HCT116 (cell line): ENCODE measurements around the gene KCND3. TPM values are rescaled to one million over a fixed set of nuclear protein-coding genes. Genes with fewer than 3 reads are reported as not detected.

ENCODE experiments used
- ATAC-seq: fragments of 200-7000 bp; cut with Tn5 transposase; 2 replicates; pipeline ENCODE4 v1.9.1; 2020; ENCODE audit warnings: mild to moderate bottlenecking, moderate library complexity
- BruUV-seq: library from RNA; stranded (reverse); fragments of 400-500 nt; replicated peaks from 2 replicates; lab custom pipeline; 2021; lab: Mats Ljungman, UMichigan
- CTCF ChIA-PET: fragments of 300-600 bp; sonication (Branson Sonifier 250); formaldehyde crosslinking; loops from one replicate; lab custom pipeline; 2021; ENCODE audit warnings: antibody characterized with exemption; lab: Charles Lee
- POLR2A ChIA-PET: fragments of 300-600, 350-600 bp; sonication (Branson Sonifier 250); formaldehyde crosslinking; loops from one replicate; lab custom pipeline; 2021; ENCODE audit warnings: antibody characterized with exemption; lab: Charles Lee
- RAD21 ChIA-PET, 2 experiments: fragments of 300-600 bp; sonication (Branson Sonifier 250); formaldehyde crosslinking; loops; one replicate each; lab custom pipeline; 2023; ENCODE audit warnings: low total read pairs in 2 of 2; ENCODE audit not compliant: uncharacterized antibody in 2 of 2, unreplicated experiment in 2 of 2, low non-redundant PET in 1 of 2; lab: Charles Lee
- DNase-seq: peaks from one replicate; pipeline ENCODE4 v3.0.0-alpha.2; 2010; ENCODE audit warnings: low read depth, low spot score
- H2AFZ ChIP-seq: fragments of 200-600 bp; shearing (Covaris generic), sonication (generic); 2 replicates; pipeline ENCODE4 v1.6.1; 2017; ENCODE audit warnings: low read depth, mixed run types, mixed read lengths, antibody characterized with exemption, low read length; ENCODE audit not compliant: poor library complexity, severe bottlenecking
- H3K27ac ChIP-seq: 2 replicates; pipeline ENCODE4 v1.5.1; 2012; ENCODE audit warnings: low read depth, low read length
- H3K27me3 ChIP-seq: fragments of 200-600 bp; sonication (generic); 2 replicates; pipeline ENCODE4 v1.6.1; 2016; ENCODE audit warnings: mixed run types, low read length, mixed read lengths; ENCODE audit not compliant: insufficient read depth
- H3K36me3 ChIP-seq, 2 experiments: fragments of 200-500 bp in 1 of 2; fragments of 200-600 bp in 1 of 2; sonication (Bioruptor generic) in 1 of 2; sonication (generic) in 1 of 2; 2 replicates each; pipeline versions ENCODE4 v1.5.1 to v1.6.1; 2014 to 2016; ENCODE audit warnings: low read length in 2 of 2, inconsistent platforms in 1 of 2, mixed read lengths in 1 of 2, mixed run types in 1 of 2; ENCODE audit not compliant: insufficient read depth in 2 of 2, control insufficient read depth in 1 of 2
- H3K4me1 ChIP-seq, 2 experiments: fragments of 200-600 bp in 1 of 2; sonication (generic) in 1 of 2; 2 replicates each; pipeline versions ENCODE4 v1.5.1 to v1.6.1; 2012 to 2017; ENCODE audit warnings: low read length in 2 of 2, inconsistent platforms in 1 of 2, mild to moderate bottlenecking in 1 of 2, mixed read lengths in 1 of 2, mixed run types in 1 of 2, moderate library complexity in 1 of 2; ENCODE audit not compliant: insufficient read depth in 2 of 2, control insufficient read depth in 1 of 2
- H3K4me2 ChIP-seq: fragments of 200-600 bp; sonication (generic); 2 replicates; pipeline ENCODE4 v1.6.1; 2017; ENCODE audit warnings: mixed run types, low read length, mixed read lengths
- H3K4me3 ChIP-seq, 2 experiments: fragments of 200-600 bp in 1 of 2; sonication (generic) in 1 of 2; replicated peaks in 1 of 2; 2 replicates each; pipeline ENCODE4 v1.5.1; 2011 to 2016; ENCODE audit warnings: low read length in 2 of 2, control low read depth in 1 of 2, low read depth in 1 of 2, mild to moderate bottlenecking in 1 of 2, mixed read lengths in 1 of 2, mixed run types in 1 of 2
- H3K79me2 ChIP-seq: fragments of 200-600 bp; sonication (generic); 2 replicates; pipeline ENCODE4 v1.6.1; 2017; ENCODE audit warnings: mild to moderate bottlenecking, mixed run types, low read length, moderate library complexity, mixed read lengths; ENCODE audit not compliant: insufficient read depth
- H3K9ac ChIP-seq: fragments of 200-600 bp; sonication (generic); 2 replicates; pipeline ENCODE4 v1.6.1; 2016; ENCODE audit warnings: low read length, mixed read lengths
- H3K9me2 ChIP-seq: fragments of 200-600 bp; sonication (generic), shearing (Covaris generic); 2 replicates; pipeline ENCODE4 v1.6.1; 2017; ENCODE audit warnings: mixed run types, mild to moderate bottlenecking, moderate library complexity; ENCODE audit not compliant: insufficient read depth
- H3K9me3 ChIP-seq, 2 experiments: fragments of 200-500 bp in 1 of 2; fragments of 200-600 bp in 1 of 2; sonication (Bioruptor generic) in 1 of 2; sonication (generic) in 1 of 2; 2 replicates each; pipeline ENCODE4 v1.6.1; 2014 to 2017; ENCODE audit warnings: low read length in 2 of 2, mixed read lengths in 2 of 2, inconsistent platforms in 1 of 2, low read depth in 1 of 2, mild to moderate bottlenecking in 1 of 2, mixed run types in 1 of 2, moderate library complexity in 1 of 2; ENCODE audit not compliant: control insufficient read depth in 1 of 2, insufficient read depth in 1 of 2
- H4K20me1 ChIP-seq: fragments of 200-600 bp; sonication (generic), shearing (Covaris generic); 2 replicates; pipeline ENCODE4 v1.6.1; 2017; ENCODE audit warnings: mixed run types, mild to moderate bottlenecking, moderate library complexity; ENCODE audit not compliant: insufficient read depth
- ELF1 ChIP-seq: IDR thresholded peaks from 2 replicates; pipeline ENCODE4 v1.6.1; 2012; ENCODE audit warnings: low read depth, borderline replicate concordance
- EZH2 ChIP-seq: fragments of 200-600 bp; sonication (generic); IDR thresholded peaks from 2 replicates; pipeline ENCODE4 v1.6.1; 2017; ENCODE audit warnings: antibody characterized with exemption, mixed run types
- FOSL1 ChIP-seq: IDR thresholded peaks from 2 replicates; pipeline ENCODE4 v1.6.1; 2012; ENCODE audit warnings: low read depth
- REST ChIP-seq: IDR thresholded peaks from 2 replicates; pipeline ENCODE4 v1.6.1; 2012; ENCODE audit warnings: low read depth
- SP1 ChIP-seq: IDR thresholded peaks from 2 replicates; pipeline ENCODE4 v1.6.1; 2012; ENCODE audit warnings: low read depth
- SRF ChIP-seq: IDR thresholded peaks from 2 replicates; pipeline ENCODE4 v1.6.1; 2012; ENCODE audit warnings: low read depth
- ZBTB33 ChIP-seq: IDR thresholded peaks from 2 replicates; pipeline ENCODE4 v1.6.1; 2011; ENCODE audit warnings: mild to moderate bottlenecking, low read length, moderate library complexity; ENCODE audit not compliant: insufficient replicate concordance; ENCODE audit errors: extremely low read depth
- ZFX ChIP-seq: fragments of 450-650 bp; IDR thresholded peaks from 2 replicates; pipeline ENCODE4 v1.6.1; 2017
- ZNF274 ChIP-seq: fragments of 200-500 bp; sonication (Bioruptor generic); IDR thresholded peaks from 2 replicates; pipeline ENCODE4 v1.6.1; 2014; ENCODE audit warnings: mild to moderate bottlenecking, low read depth, low read length, inconsistent platforms
- intact Hi-C: fragments of 100-400 bp; cut with micrococcal nuclease; formaldehyde crosslinking; loops from 2 replicates; pipeline ENCODE4 v1.10.0; 2022
- total RNA-seq: library from RNA; stranded (reverse); gene quantifications from one replicate; pipeline ENCODE4 v1.2.1, GENCODE V29; 2021; ENCODE audit not compliant: unreplicated experiment

Gene KCND3
- total RNA-seq, 1 experiment from 2014 or later: 0.44 TPM

GRCh38 chr1:111736548-111737215 is 252.8 kb downstream of the KCND3 start (continued):
- TF ChIP-seq REST: no peak

- no peaks in the 10 kb centered on the region for H4K20me1 ChIP-seq
- TF ChIP-seq SP1 (no peak), ZNF274 (no peak), ELF1 (no peak), ZBTB33 (no peak), SRF (no peak), REST (no peak), EZH2 (no peak), FOSL1 (no peak), ZFX (no peak)
- ATAC-seq: no peak
- H3K9me3 ChIP-seq: no peaks in the 10 kb centered on the region
- H3K27ac ChIP-seq: no peak overlapping the region
- H3K4me2 ChIP-seq: no peak overlapping the region
- H3K9me2 ChIP-seq: no peaks in the 10 kb centered on the region
- CTCF ChIA-PET: interaction anchor here (1.2 to 1.8 kb wide), 3 partner anchors 11 to 22 kb away, joined by 3 to 8 read pairs (median 7); no protein-coding TSS in a partner anchor
- no peaks in the 10 kb centered on the region for H3K27me3 ChIP-seq
- no peak overlapping the region for H3K4me3 ChIP-seq
- RAD21 ChIA-PET: no interaction called here
- H3K36me3 ChIP-seq: no peaks in the 10 kb centered on the region
- POLR2A ChIA-PET: interaction anchor here (1.2 kb wide), 1 partner anchor 8 kb away, joined by 3 read pairs; no protein-coding TSS in a partner anchor
- no peaks in the 10 kb centered on the region for H3K79me2 ChIP-seq
- peaks cover 15 to 28% of the 10 kb centered on the region in 2 experiments; a peak in 3 of 4 replicates for H3K4me1 ChIP-seq
- no peak overlapping the region for H2AFZ ChIP-seq
- no TSS peak for BruUV-seq
- H3K9ac ChIP-seq: no peak overlapping the region
- intact Hi-C loops: no loop called here
- DNase-seq: no peak
These were observed 253.5 kb downstream of the KCND3 start for GRCh38 chr1:111735858-111736544.
